K562 (cell line): Measurements from ENCODE around the gene FANCC. TPM values are rescaled to one million over a fixed set of nuclear protein-coding genes. Genes with fewer than 3 reads are reported as not detected.

Experiments used
- ATAC-seq: fragments of 200-7000 bp; cut with Tn5 transposase; 3 replicates; pipeline ENCODE4 v1.9.1; 2020; ENCODE audit warnings: moderate library complexity
- BruUV-seq: library from RNA; stranded (reverse); fragments of 400-500 nt; replicated peaks from 2 replicates; lab custom pipeline; 2021; lab: Mats Ljungman, UMichigan
- CTCF ChIA-PET: fragments of 300-600 bp; formaldehyde crosslinking; extraction: SDS; loops from one replicate; lab custom pipeline; 2021; ENCODE audit warnings: low intra/inter-chr PET ratio; lab: Yijun Ruan, JAX
- POLR2A ChIA-PET: fragments of 300-600, 350-650 bp; sonication (Branson Sonifier 250); formaldehyde crosslinking; extraction: SDS; loops from one replicate; lab custom pipeline; 2021; ENCODE audit warnings: antibody characterized with exemption, inconsistent platforms; lab: Yijun Ruan, JAX
- DNase-seq, 4 experiments: peaks; one replicate each; pipeline versions ENCODE4 v3.0.0 to v3.0.0-alpha.2; 2011 to 2018; ENCODE audit warnings: low spot score in 3 of 4, mixed read lengths in 3 of 4; ENCODE audit errors: extremely low read depth in 1 of 4
- FAIRE-seq: peaks from 2 replicates; lab custom pipeline; 2011; peaks lifted over from hg19 to GRCh38; lab: Jason Lieb, UNC
- H2AFZ ChIP-seq: 2 replicates; pipeline ENCODE4 v1.6.0; 2011; ENCODE audit warnings: low read depth, low read length, control low read depth, inconsistent platforms
- H3K27ac ChIP-seq: fragments of 200-600 bp; 3 replicates; pipeline ENCODE4 v1.8.0; 2011; ENCODE audit warnings: low read depth, mild to moderate bottlenecking, control low read depth, inconsistent platforms, low read length, moderate library complexity, mixed read lengths; ENCODE audit errors: extremely low read depth
- H3K27me3 ChIP-seq, 2 experiments: fragments of 300-600 bp in 1 of 2; 2 replicates in 1 of 2; 3 replicates in 1 of 2; pipeline versions ENCODE4 v1.6.0 to v1.8.0; 2011; ENCODE audit warnings: inconsistent platforms in 2 of 2, low read length in 2 of 2, mild to moderate bottlenecking in 1 of 2, mixed read lengths in 1 of 2, moderate library complexity in 1 of 2; ENCODE audit not compliant: control insufficient read depth in 2 of 2, insufficient read depth in 2 of 2
- H3K36me3 ChIP-seq: fragments of 300-600 bp; 3 replicates; pipeline ENCODE4 v1.8.0; 2011; ENCODE audit warnings: mild to moderate bottlenecking, low read length, inconsistent platforms; ENCODE audit not compliant: control insufficient read depth, insufficient read depth
- H3K4me1 ChIP-seq, 2 experiments: fragments of 200-600 bp in 1 of 2; replicated peaks in 1 of 2; 2 replicates in 1 of 2; 3 replicates in 1 of 2; pipeline versions ENCODE4 v1.5.1 to v1.8.0; 2011; ENCODE audit warnings: inconsistent platforms in 2 of 2, low read length in 2 of 2, mild to moderate bottlenecking in 1 of 2, mixed read lengths in 1 of 2, moderate library complexity in 1 of 2; ENCODE audit not compliant: control insufficient read depth in 2 of 2, insufficient read depth in 2 of 2
- H3K4me2 ChIP-seq: 2 replicates; pipeline ENCODE4 v1.6.1; 2011; ENCODE audit warnings: low read length, control low read depth, inconsistent platforms, mixed read lengths; ENCODE audit not compliant: insufficient read depth
- H3K4me3 ChIP-seq: fragments of 200-600 bp; sonication (generic), shearing (Covaris generic); 2 replicates; pipeline ENCODE4 v1.5.1; 2016; ENCODE audit warnings: control low read depth, inconsistent platforms
- H3K79me2 ChIP-seq: fragments of 200-600 bp; 3 replicates; pipeline ENCODE4 v1.8.0; 2011; ENCODE audit warnings: low read length, inconsistent platforms; ENCODE audit not compliant: control insufficient read depth, insufficient read depth
- H3K9ac ChIP-seq, 2 experiments: 2 replicates each; pipeline versions ENCODE4 v1.6.0 to v1.6.1; 2011; ENCODE audit warnings: low read depth in 2 of 2, low read length in 2 of 2, control low read depth in 1 of 2, inconsistent platforms in 1 of 2, mild to moderate bottlenecking in 1 of 2, mixed read lengths in 1 of 2; ENCODE audit not compliant: insufficient read depth in 1 of 2
- H3K9me1 ChIP-seq: one replicate; pipeline ENCODE4 v1.6.0; 2011; ENCODE audit warnings: inconsistent platforms, mild to moderate bottlenecking, low read length, moderate library complexity; ENCODE audit not compliant: control insufficient read depth, insufficient read depth
- H3K9me3 ChIP-seq: replicated peaks from 2 replicates; pipeline ENCODE4 v1.5.1; 2011; ENCODE audit warnings: low read depth, low read length, inconsistent platforms; ENCODE audit not compliant: control insufficient read depth, insufficient read depth
- H4K20me1 ChIP-seq: replicated peaks from 2 replicates; pipeline ENCODE4 v1.6.1; 2011; ENCODE audit warnings: low read length, inconsistent platforms, mixed read lengths; ENCODE audit not compliant: control insufficient read depth, insufficient read depth
- BMI1 ChIP-seq: fragments of 150-350 bp; IDR thresholded peaks from 2 replicates; pipeline ENCODE4 v1.6.1; 2014; ENCODE audit warnings: low read length
- CHCHD3 ChIP-seq: fragments of 250-450 bp; sonication (Bioruptor Pico); IDR thresholded peaks from 2 replicates; pipeline ENCODE4 v2.1.2; 2022; ENCODE audit warnings: mild to moderate bottlenecking
- DDX20 ChIP-seq: fragments of 450-650 bp; IDR thresholded peaks from 2 replicates; pipeline ENCODE4 v1.6.1; 2016; ENCODE audit warnings: missing genetic modification characterization, low read depth, mild to moderate bottlenecking, missing compliant biosample characterization, moderate library complexity
- FOXM1 ChIP-seq, 2 experiments: fragments of 450-650 bp in 1 of 2; sonication (generic) in 1 of 2; formaldehyde crosslinking in 1 of 2; IDR thresholded peaks; 2 replicates each; pipeline versions ENCODE4 v1.6.1 to v1.9.0; 2017 to 2022; ENCODE audit warnings: low read depth in 2 of 2, mild to moderate bottlenecking in 2 of 2, missing genetic modification reagents in 1 of 2, moderate library complexity in 1 of 2
- KLF13 ChIP-seq: fragments of 450-650 bp; IDR thresholded peaks from 2 replicates; pipeline ENCODE4 v1.6.1; 2016; ENCODE audit warnings: missing genetic modification characterization, low read depth, mild to moderate bottlenecking, missing compliant biosample characterization, moderate library complexity, borderline replicate concordance
- NFYB ChIP-seq: IDR thresholded peaks from 2 replicates; pipeline ENCODE4 v1.6.1; 2011; ENCODE audit warnings: mild to moderate bottlenecking, moderate library complexity; ENCODE audit not compliant: insufficient read length; ENCODE audit errors: extremely low read depth
- OTX1 ChIP-seq: fragments of 450-650 bp; formaldehyde crosslinking; IDR thresholded peaks from 2 replicates; pipeline ENCODE4 v1.4.0; 2022; ENCODE audit warnings: mild to moderate bottlenecking
- SMAD2 ChIP-seq: fragments of 150-350 bp; IDR thresholded peaks from 2 replicates; pipeline ENCODE4 v1.6.1; 2014; ENCODE audit warnings: low read depth, mild to moderate bottlenecking, low read length
- TAF9B ChIP-seq: fragments of 450-650 bp; IDR thresholded peaks from 2 replicates; pipeline ENCODE4 v1.6.1; 2018; ENCODE audit warnings: mild to moderate bottlenecking; ENCODE audit not compliant: partially characterized antibody
- ZC3H4 ChIP-seq: sonication (generic); formaldehyde crosslinking; IDR thresholded peaks from 2 replicates; pipeline ENCODE4 v1.9.0; 2021; ENCODE audit warnings: missing genetic modification reagents, borderline replicate concordance
- ZFPM2 ChIP-seq: fragments of 250-450 bp; sonication (Bioruptor Pico); IDR thresholded peaks from 2 replicates; pipeline ENCODE4 v1.5.1; 2022; ENCODE audit warnings: mild to moderate bottlenecking
- ZNF121 ChIP-seq: sonication (generic); formaldehyde crosslinking; conservative IDR thresholded peaks from 2 replicates; pipeline ENCODE4 v1.8.0; 2022; ENCODE audit warnings: missing genetic modification reagents
- WGBS: fragments of 100-300 bp; shearing (Covaris generic); methylation state at CpG from one replicate; pipeline ENCODE4 v1.1.6; 2016; ENCODE audit warnings: low coverage, mixed read lengths; ENCODE audit not compliant: insufficient coverage; ENCODE audit errors: missing lambda C conversion rate; 5-methylcytosine and 5-hydroxymethylcytosine counted together
- in situ Hi-C: fragments of 300-500 bp; cut with MboI; formaldehyde crosslinking; loops from 4 replicates; pipeline ENCODE4 v1.15.0; 2018; ENCODE audit warnings: inconsistent platforms, mixed read lengths
- intact Hi-C: fragments of 100-400 bp; cut with micrococcal nuclease; formaldehyde crosslinking; loops from 2 replicates; pipeline ENCODE4 v1.14.2; 2022
- polyA plus RNA-seq, 8 experiments: library from polyadenylated mRNA; depleted of rRNA in 4 of 8; stranded (reverse) in 5 of 8; unstranded in 3 of 8; fragments of >200 nt; fragmentation: Nextera tagmentation in 2 of 8; fragmentation: Illumina TruSeq in 1 of 8; extraction: Ambion mirVana in 2 of 8; extraction: Trizol in 1 of 8; gene quantifications; 2 replicates each; pipeline versions ENCODE4 v1.2.1 to v1.2.3, GENCODE V29; 2011 to 2014; ENCODE audit warnings: inconsistent platforms in 1 of 8, missing spikeins in 1 of 8
- total RNA-seq, 7 experiments: library from RNA; depleted of rRNA in 6 of 7; stranded (reverse); fragments of >200 nt in 6 of 7; fragmentation: Illumina TruSeq in 2 of 7; extraction: Trizol in 2 of 7; gene quantifications; 2 replicates each; pipeline versions ENCODE4 v1.2.1 to v1.2.3, GENCODE V29; 2011 to 2021; ENCODE audit warnings: low replicate concordance in 1 of 7
- TF ChIP-seq, protein P1 (sequence below): sonication (generic); formaldehyde crosslinking; IDR thresholded peaks from 2 replicates; pipeline ENCODE4 v1.8.0; 2022; ENCODE audit warnings: missing genetic modification reagents, mild to moderate bottlenecking, moderate library complexity, borderline replicate concordance
- TF ChIP-seq, protein P2 (sequence below): fragments of 250-450 bp; sonication (Bioruptor Pico); IDR thresholded peaks from 2 replicates; pipeline ENCODE4 v1.8.0; 2022; ENCODE audit warnings: moderate library complexity, mild to moderate bottlenecking, inconsistent platforms

FANCC gene
- total and polyA plus RNA-seq, 9 of the 15 experiments (the other 6 are each of a cell fraction or from before 2014, with no cell fraction given), result 4.6 to 18.4 (median 14.2) TPM

GRCh38 chr9:95283673-95284072 is 33.8 kb downstream of the FANCC start:
- in situ Hi-C loops (no loop called here), intact Hi-C loops (no loop called here)
- ATAC-seq (no peak), DNase-seq (no peak), FAIRE-seq (no peak)
- CTCF ChIA-PET, result no interaction called here
- Histone ChIP-seq H3K4me1 (no peaks in the 10 kb centered on the region), H3K9me3 (no peaks in the 10 kb centered on the region), H3K36me3 (no peaks in the 10 kb centered on the region), H3K9me1 (no peaks in the 10 kb centered on the region), H3K4me2 (no peak overlapping the region), H3K4me3 (no peak overlapping the region), H3K27ac (no peak overlapping the region), H4K20me1 (no peaks in the 10 kb centered on the region), H3K79me2 (no peaks in the 10 kb centered on the region; the same call in 2 of the 3 replicates), H3K27me3 (no peaks in the 10 kb centered on the region), H3K9ac (no peak overlapping the region), H2AFZ (no peak overlapping the region)
- POLR2A ChIA-PET, result no interaction called here
- BruUV-seq, result no TSS peak
- TF ChIP-seq NFYB (no peak), SMAD2 (no peak), TAF9B (no peak)
- TF ChIP-seq, protein P1, sequence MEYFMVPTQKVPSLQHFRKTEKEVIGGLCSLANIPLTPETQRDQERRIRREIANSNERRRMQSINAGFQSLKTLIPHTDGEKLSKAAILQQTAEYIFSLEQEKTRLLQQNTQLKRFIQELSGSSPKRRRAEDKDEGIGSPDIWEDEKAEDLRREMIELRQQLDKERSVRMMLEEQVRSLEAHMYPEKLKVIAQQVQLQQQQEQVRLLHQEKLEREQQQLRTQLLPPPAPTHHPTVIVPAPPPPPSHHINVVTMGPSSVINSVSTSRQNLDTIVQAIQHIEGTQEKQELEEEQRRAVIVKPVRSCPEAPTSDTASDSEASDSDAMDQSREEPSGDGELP (CRISPR knock-in tag), result no peak
- WGBS, result 18% methylated on average over 2 of the region's 2 CpGs

- Histone ChIP-seq H4K20me1 (no peaks in the 10 kb centered on the region), H3K9ac (no peak overlapping the region), H3K4me2 (no peak overlapping the region), H3K36me3 (no peaks in the 10 kb centered on the region), H2AFZ (no peak overlapping the region), H3K79me2 (no peaks in the 10 kb centered on the region; the same call in 2 of the 3 replicates), H3K9me3 (no peaks in the 10 kb centered on the region), H3K4me1 (no peaks in the 10 kb centered on the region), H3K4me3 (no peak overlapping the region), H3K27ac (no peak overlapping the region), H3K9me1 (no peaks in the 10 kb centered on the region), H3K27me3 (no peaks in the 10 kb centered on the region)
- ChIA-PET POLR2A (no interaction called here), CTCF (no interaction called here)
- TF ChIP-seq, protein P2, sequence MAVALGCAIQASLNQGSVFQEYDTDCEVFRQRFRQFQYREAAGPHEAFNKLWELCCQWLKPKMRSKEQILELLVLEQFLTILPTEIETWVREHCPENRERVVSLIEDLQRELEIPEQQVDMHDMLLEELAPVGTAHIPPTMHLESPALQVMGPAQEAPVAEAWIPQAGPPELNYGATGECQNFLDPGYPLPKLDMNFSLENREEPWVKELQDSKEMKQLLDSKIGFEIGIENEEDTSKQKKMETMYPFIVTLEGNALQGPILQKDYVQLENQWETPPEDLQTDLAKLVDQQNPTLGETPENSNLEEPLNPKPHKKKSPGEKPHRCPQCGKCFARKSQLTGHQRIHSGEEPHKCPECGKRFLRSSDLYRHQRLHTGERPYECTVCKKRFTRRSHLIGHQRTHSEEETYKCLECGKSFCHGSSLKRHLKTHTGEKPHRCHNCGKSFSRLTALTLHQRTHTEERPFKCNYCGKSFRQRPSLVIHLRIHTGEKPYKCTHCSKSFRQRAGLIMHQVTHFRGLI (CRISPR knock-in tag), result no peak
- no peak for TF ChIP-seq ZFPM2 (CRISPR knock-in tag)
- TF ChIP-seq ZC3H4 (CRISPR knock-in tag), result no peak
- no peak for TF ChIP-seq BMI1
- TF ChIP-seq FOXM1 (IDR thresholded peaks at IDR 0.05; ENCODE audit: low read depth), result no peak
- TF ChIP-seq FOXM1 (CRISPR knock-in tag; IDR thresholded peaks at IDR 0.05; ENCODE audit: low read depth), result no peak
- no peak for TF ChIP-seq OTX1
- TF ChIP-seq ZNF121 (CRISPR knock-in tag), result no peak
- TF ChIP-seq KLF13 (tag), result no peak
- TF ChIP-seq CHCHD3 (CRISPR knock-in tag), result no peak
- TF ChIP-seq DDX20 (tag), result no peak
- TF ChIP-seq, protein P1 (CRISPR knock-in tag), result no peak
- no peak for ATAC-seq
- intact Hi-C loops, result no loop called here
- no peak for FAIRE-seq
- DNase-seq, result no peak
- in situ Hi-C loops, result no loop called here
- no TSS peak for BruUV-seq
Observed at GRCh38 chr9:95282332-95282731, 35.2 kb downstream of the FANCC start.
